GM13977 (cell line): ENCODE data around the gene SLC6A1.

Source experiments
- DNase-seq: peaks from one replicate; pipeline ENCODE4 v3.0.0; 2012; ENCODE audit warnings: low spot score
- in situ Hi-C: fragments of 300-500 bp; cut with MboI; formaldehyde crosslinking; loops from one replicate; pipeline ENCODE4 v1.12.0; 2022; ENCODE audit warnings: low sequenced_read_pairs, low pct_unique_long_range_greater_than_20kb, mixed read lengths, inconsistent platforms; ENCODE audit not compliant: unreplicated experiment
- TF ChIP-seq, protein P1 (sequence below): IDR thresholded peaks from 2 replicates; pipeline ENCODE4 v1.5.1; 2012; ENCODE audit warnings: mild to moderate bottlenecking, control low read depth; ENCODE audit not compliant: insufficient read depth; ENCODE audit errors: extremely low read depth, missing control alignments

SLC6A1 gene

GRCh38 chr3:10996345-10997013, 3.9 kb downstream of the SLC6A1 start:
- in situ Hi-C loops = no loop called here
- TF ChIP-seq, protein P1, sequence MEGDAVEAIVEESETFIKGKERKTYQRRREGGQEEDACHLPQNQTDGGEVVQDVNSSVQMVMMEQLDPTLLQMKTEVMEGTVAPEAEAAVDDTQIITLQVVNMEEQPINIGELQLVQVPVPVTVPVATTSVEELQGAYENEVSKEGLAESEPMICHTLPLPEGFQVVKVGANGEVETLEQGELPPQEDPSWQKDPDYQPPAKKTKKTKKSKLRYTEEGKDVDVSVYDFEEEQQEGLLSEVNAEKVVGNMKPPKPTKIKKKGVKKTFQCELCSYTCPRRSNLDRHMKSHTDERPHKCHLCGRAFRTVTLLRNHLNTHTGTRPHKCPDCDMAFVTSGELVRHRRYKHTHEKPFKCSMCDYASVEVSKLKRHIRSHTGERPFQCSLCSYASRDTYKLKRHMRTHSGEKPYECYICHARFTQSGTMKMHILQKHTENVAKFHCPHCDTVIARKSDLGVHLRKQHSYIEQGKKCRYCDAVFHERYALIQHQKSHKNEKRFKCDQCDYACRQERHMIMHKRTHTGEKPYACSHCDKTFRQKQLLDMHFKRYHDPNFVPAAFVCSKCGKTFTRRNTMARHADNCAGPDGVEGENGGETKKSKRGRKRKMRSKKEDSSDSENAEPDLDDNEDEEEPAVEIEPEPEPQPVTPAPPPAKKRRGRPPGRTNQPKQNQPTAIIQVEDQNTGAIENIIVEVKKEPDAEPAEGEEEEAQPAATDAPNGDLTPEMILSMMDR = no peak
- DNase-seq = no peak

DNA sequence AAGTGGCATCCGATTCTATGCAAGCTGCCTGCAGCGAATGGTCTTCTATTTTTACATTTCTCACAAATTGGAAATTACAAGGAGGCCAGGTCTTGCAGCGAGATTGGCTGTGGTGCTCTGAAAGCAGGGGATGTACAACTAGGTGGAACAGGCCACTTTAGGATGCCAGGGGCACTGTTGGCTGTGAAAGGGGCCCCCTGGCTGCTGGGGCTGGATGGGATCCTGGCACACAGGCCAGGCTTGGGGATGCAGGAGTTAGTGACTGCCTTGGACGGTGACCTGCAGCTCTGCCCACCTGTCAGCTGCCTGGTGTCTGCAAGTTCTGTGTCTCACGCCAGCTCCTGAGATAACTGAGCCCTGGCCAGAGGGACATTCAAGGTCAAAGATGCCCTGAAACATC, 4.6 kb downstream of the SLC6A1 start:
- in situ Hi-C loops = no loop called here
- no peak for DNase-seq
- TF ChIP-seq, protein P1 = no peak

GRCh38 chr3:10998542-10998941, 6.0 kb downstream of the SLC6A1 start:
- no peak for DNase-seq
- TF ChIP-seq, protein P1 = no peak
- in situ Hi-C loops = no loop called here

DNA sequence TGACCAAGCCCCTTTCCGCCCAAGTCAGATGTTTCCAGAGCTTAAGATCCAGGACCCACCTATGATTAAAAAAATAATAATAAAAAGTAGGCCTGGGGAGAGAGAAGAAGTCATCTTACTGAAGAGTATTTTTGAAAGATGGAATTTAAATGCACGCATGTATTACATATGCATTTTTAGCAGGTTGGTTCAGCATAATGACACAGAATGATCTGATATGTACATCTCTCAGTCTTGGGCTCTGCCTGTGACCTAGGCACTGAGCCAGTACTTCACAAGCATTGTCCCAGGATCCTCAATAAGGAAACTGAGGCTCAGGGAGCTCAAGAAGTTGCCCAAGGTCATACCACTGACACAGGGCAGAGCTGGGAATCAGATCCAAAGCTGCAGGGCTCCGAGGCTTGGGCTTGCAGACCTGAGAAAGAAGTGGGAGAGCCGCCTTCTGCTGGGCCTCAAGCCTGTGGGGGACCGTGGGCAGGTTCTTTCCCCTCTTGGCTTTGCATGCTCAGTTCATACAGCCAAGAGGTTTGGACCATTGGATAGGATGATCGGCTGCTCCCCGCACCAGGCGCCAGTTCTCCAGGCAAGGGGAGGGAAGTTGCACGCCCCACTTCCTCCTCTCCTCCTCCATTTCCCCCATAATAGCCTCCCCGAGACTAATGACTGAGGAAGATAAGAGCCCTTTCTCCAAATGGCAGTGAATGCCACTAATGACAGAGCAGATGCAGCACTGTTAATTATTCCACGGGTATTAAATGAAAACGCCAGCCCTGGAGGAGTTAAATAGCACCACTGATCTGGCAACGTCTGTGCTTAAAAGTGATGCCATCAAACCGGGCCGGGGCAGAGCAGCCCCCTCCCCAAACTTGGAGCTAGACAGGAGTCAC, 6.9 kb downstream of the SLC6A1 start:
- in situ Hi-C loops = no loop called here
- DNase-seq = no peak
- TF ChIP-seq, protein P1 = no peak

DNA sequence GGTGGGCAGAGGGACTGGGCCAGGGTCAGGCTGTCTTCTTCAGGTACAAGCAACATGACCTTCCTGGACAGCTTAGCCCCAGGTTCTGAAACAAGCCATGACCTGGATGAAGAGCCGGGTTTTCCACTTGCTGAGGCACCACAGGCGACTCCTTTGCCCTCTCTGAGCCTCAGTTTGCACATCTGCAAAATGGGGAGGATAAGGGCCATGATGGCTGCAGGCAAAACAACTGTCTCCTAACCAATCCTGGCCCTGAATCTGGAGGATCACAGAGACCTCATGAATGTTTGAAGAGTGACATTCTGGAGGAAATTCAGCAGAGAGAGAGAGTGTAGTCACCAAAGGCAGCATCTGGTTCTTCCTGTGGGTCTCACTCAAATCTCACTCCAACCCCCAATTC, 8.0 kb downstream of the SLC6A1 start:
- in situ Hi-C loops = no loop called here
- no peak for DNase-seq
- TF ChIP-seq, protein P1 = no peak

- TF ChIP-seq, protein P1 = no peak
- in situ Hi-C loops = no loop called here
- DNase-seq = no peak
Measured at GRCh38 chr3:11001020-11001657, 8.6 kb downstream of the SLC6A1 start.
